ENCODE measurements around the gene NRDE2.
"Not testable (repeated sequence)": the region's sequence is repeated elsewhere in the genome, so short reads cannot be mapped to it uniquely, and the experiment has no call there.

Gene NRDE2

GRCh38 chr14:90345239-90345557, 13.5 kb upstream of the NRDE2 start:
- POLR2A ChIA-PET = no interaction called here
- no peak for TF ChIP-seq CTCF (IDR thresholded peaks at IDR 0.05; ENCODE audit: insufficient read depth, low read length, missing control alignments)
- no peak for DNase-seq (ENCODE audit: low read depth, low spot score)

GRCh38 chr14:90344331-90345238, 12.8 kb upstream of the NRDE2 start:
- ChIA-PET CTCF (interaction anchor here (1.0 to 1.3 kb wide), 3 partner anchors 10 to 21 kb away, joined by 3 to 4 read pairs (median 3); no protein-coding TSS in a partner anchor), POLR2A (no interaction called here)
- no peak overlapping the region for H3K4me3 ChIP-seq (ENCODE audit: low read depth, low read length)
- TF ChIP-seq CTCF (IDR thresholded peaks at IDR 0.05; ENCODE audit: insufficient read depth, low read length, missing control alignments) = no peak
- no peak for DNase-seq (ENCODE audit: low read depth, low spot score)

More at GRCh38 chr14:90345239-90345557, 13.5 kb upstream of the NRDE2 start:
- H3K4me3 ChIP-seq (ENCODE audit: low read depth, low read length) = no peak overlapping the region
- CTCF ChIA-PET = interaction anchor here (1.1 to 1.3 kb wide), 2 partner anchors 9 to 14 kb away, joined by 3 to 4 read pairs; no protein-coding TSS in a partner anchor

- TF ChIP-seq CTCF (IDR thresholded peaks at IDR 0.05; ENCODE audit: insufficient read depth, low read length, missing control alignments) = no peak
- no peak for DNase-seq (ENCODE audit: low read depth, low spot score)
- ChIA-PET CTCF (no interaction called here), POLR2A (no interaction called here)
- H3K4me3 ChIP-seq (ENCODE audit: low read depth, low read length) = no peak overlapping the region
These were observed 10.6 kb upstream of the NRDE2 start for GRCh38 chr14:90342327-90342726.

- ChIA-PET CTCF (no interaction called here), POLR2A (no interaction called here)
- H3K4me3 ChIP-seq (ENCODE audit: low read depth, low read length) = no peak overlapping the region
- DNase-seq (ENCODE audit: low read depth, low spot score) = no peak
- TF ChIP-seq CTCF (IDR thresholded peaks at IDR 0.05; ENCODE audit: insufficient read depth, low read length, missing control alignments) = no peak
These were observed 10.0 kb upstream of the NRDE2 start for GRCh38 chr14:90341784-90342183.

- CTCF ChIA-PET; DNase-seq (ENCODE audit: low read depth, low spot score); POLR2A ChIA-PET; H3K4me3 ChIP-seq (ENCODE audit: low read depth, low read length): not testable (repeated sequence)
These were observed 9.5 kb upstream of the NRDE2 start for GRCh38 chr14:90341232-90341631.

- ChIA-PET CTCF (no interaction called here), POLR2A (no interaction called here)
- TF ChIP-seq CTCF (IDR thresholded peaks at IDR 0.05; ENCODE audit: insufficient read depth, low read length, missing control alignments) = no peak
- no peak for DNase-seq (ENCODE audit: low read depth, low spot score)
- H3K4me3 ChIP-seq (ENCODE audit: low read depth, low read length) = no peak overlapping the region
These were observed 5.2 kb upstream of the NRDE2 start for GRCh38 chr14:90336985-90337384.

- no peak for DNase-seq (ENCODE audit: low read depth, low spot score)
- H3K4me3 ChIP-seq (ENCODE audit: low read depth, low read length) = no peak overlapping the region
- TF ChIP-seq CTCF (IDR thresholded peaks at IDR 0.05; ENCODE audit: insufficient read depth, low read length, missing control alignments) = no peak
- ChIA-PET POLR2A (no interaction called here), CTCF (no interaction called here)
These were observed 4.7 kb upstream of the NRDE2 start for GRCh38 chr14:90336401-90336800.
